ENCODE data around the gene MAGI3. TPM values are rescaled to one million over a fixed set of nuclear protein-coding genes. Genes with fewer than 3 reads are reported as not detected.

MAGI3 gene
- total RNA-seq, 1 donor from 2014 or later = 17.6 TPM

- TF ChIP-seq CTCF (conservative IDR thresholded peaks at IDR 0.05) = no peak
- peaks cover 27% of the 10 kb centered on the region for H3K36me3 Mint-ChIP-seq (ENCODE audit: low read depth)
- H3K27me3 Mint-ChIP-seq (ENCODE audit: low read depth) = no peaks in the 10 kb centered on the region
- no peak for DNase-seq (ENCODE audit: low read depth, low spot score)
- no peak overlapping the region for H3K27ac Mint-ChIP-seq (ENCODE audit: unreplicated experiment)
- H3K4me1 Mint-ChIP-seq = no peaks in the 10 kb centered on the region
- no peak overlapping the region for H3K4me3 Mint-ChIP-seq
- H3K9me3 Mint-ChIP-seq = peaks cover 7% of the 10 kb centered on the region
Measured at GRCh38 chr1:113686891-113687618, 296.7 kb downstream of the MAGI3 start.

GRCh38 chr1:113691184-113691583 lies 300.9 kb downstream of the MAGI3 start:
- Mint-ChIP-seq H3K27me3 (ENCODE audit: low read depth) (no peaks in the 10 kb centered on the region), H3K27ac (ENCODE audit: unreplicated experiment) (no peak overlapping the region), H3K36me3 (ENCODE audit: low read depth) (peaks cover 67% of the 10 kb centered on the region), H3K4me1 (no peaks in the 10 kb centered on the region), H3K4me3 (no peak overlapping the region), H3K9me3 (peaks cover 18% of the 10 kb centered on the region)
- TF ChIP-seq CTCF (conservative IDR thresholded peaks at IDR 0.05) = no peak
- no peak for DNase-seq (ENCODE audit: low read depth, low spot score)

- no peak for TF ChIP-seq CTCF (conservative IDR thresholded peaks at IDR 0.05)
- Mint-ChIP-seq H3K27me3 (ENCODE audit: low read depth) (no peaks in the 10 kb centered on the region), H3K4me1 (no peaks in the 10 kb centered on the region), H3K27ac (ENCODE audit: unreplicated experiment) (no peak overlapping the region), H3K36me3 (ENCODE audit: low read depth) (peaks cover 76% of the 10 kb centered on the region), H3K9me3 (peaks cover 18% of the 10 kb centered on the region), H3K4me3 (no peak overlapping the region)
- DNase-seq (ENCODE audit: low read depth, low spot score) = no peak
Measured at GRCh38 chr1:113692342-113692741, 302.0 kb downstream of the MAGI3 start.

GRCh38 chr1:113692824-113693431 lies 302.6 kb downstream of the MAGI3 start:
- DNase-seq (ENCODE audit: low read depth, low spot score) = no peak
- H3K9me3 Mint-ChIP-seq = peaks cover 18% of the 10 kb centered on the region
- no peak overlapping the region for H3K4me3 Mint-ChIP-seq
- H3K27me3 Mint-ChIP-seq (ENCODE audit: low read depth) = no peaks in the 10 kb centered on the region
- no peak for TF ChIP-seq CTCF (conservative IDR thresholded peaks at IDR 0.05)
- peaks cover 82% of the 10 kb centered on the region for H3K36me3 Mint-ChIP-seq (ENCODE audit: low read depth)
- H3K27ac Mint-ChIP-seq (ENCODE audit: unreplicated experiment) = no peak overlapping the region
- H3K4me1 Mint-ChIP-seq = no peaks in the 10 kb centered on the region

DNA sequence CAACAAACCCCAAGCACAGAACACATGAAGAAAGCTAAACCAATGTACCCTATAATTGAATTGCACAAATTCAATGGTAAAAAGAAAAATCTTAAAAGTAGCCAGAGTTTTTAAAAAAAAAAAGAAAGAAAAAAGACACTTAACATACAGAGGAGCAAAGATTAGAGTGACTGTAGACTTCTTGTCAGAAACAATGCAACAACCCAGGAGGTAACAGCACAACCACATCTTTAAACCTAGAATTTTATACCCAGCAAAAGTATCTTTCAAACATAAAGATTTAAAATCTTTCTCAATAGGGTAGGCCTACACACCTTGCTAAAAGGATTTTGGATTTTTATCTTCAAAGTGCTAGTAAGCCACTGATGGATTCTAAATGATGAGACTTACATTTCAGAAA lies 304.6 kb downstream of the MAGI3 start:
- H3K27me3 Mint-ChIP-seq (ENCODE audit: low read depth) = no peaks in the 10 kb centered on the region
- H3K9me3 Mint-ChIP-seq = peaks cover 15% of the 10 kb centered on the region
- no peaks in the 10 kb centered on the region for H3K4me1 Mint-ChIP-seq
- peaks cover 86% of the 10 kb centered on the region for H3K36me3 Mint-ChIP-seq (ENCODE audit: low read depth)
- DNase-seq (ENCODE audit: low read depth, low spot score) = no peak
- H3K27ac Mint-ChIP-seq (ENCODE audit: unreplicated experiment) = no peak overlapping the region
- no peak for TF ChIP-seq CTCF (conservative IDR thresholded peaks at IDR 0.05)
- H3K4me3 Mint-ChIP-seq = no peak overlapping the region

Data from neural crest cell (in vitro differentiated cells).